Measurements from ENCODE around the gene TRABD2B. TPM values are rescaled to one million over a fixed set of nuclear protein-coding genes. Genes with fewer than 3 reads are reported as not detected.

TRABD2B gene
- total and polyA plus RNA-seq, 4 donors: 0.28 to 2.6 (median 1.3) TPM

DNA sequence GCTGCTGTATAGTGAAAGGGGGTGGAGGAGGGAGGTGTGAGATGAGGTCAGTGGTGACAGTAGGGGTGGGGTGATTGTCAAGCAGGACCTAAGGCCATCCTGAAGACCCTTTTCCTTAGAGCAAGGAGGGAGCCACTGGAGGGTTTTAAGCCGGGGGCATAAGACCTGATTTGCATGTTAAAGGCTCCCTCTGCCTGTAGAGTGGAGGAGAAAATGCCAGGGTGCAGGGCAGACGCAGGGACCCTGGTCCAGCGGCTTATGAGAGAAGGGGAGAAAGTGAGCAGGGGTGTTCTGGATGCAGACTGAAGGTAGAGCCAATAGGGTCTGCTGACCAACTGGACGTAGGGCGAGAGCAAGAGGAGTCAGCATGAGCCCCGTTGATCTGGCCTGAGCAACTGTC, 154.1 kb downstream of the TRABD2B start (continued):
- TF ChIP-seq, protein P1, sequence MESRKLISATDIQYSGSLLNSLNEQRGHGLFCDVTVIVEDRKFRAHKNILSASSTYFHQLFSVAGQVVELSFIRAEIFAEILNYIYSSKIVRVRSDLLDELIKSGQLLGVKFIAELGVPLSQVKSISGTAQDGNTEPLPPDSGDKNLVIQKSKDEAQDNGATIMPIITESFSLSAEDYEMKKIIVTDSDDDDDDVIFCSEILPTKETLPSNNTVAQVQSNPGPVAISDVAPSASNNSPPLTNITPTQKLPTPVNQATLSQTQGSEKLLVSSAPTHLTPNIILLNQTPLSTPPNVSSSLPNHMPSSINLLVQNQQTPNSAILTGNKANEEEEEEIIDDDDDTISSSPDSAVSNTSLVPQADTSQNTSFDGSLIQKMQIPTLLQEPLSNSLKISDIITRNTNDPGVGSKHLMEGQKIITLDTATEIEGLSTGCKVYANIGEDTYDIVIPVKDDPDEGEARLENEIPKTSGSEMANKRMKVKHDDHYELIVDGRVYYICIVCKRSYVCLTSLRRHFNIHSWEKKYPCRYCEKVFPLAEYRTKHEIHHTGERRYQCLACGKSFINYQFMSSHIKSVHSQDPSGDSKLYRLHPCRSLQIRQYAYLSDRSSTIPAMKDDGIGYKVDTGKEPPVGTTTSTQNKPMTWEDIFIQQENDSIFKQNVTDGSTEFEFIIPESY (IDR thresholded peaks at IDR 0.05): no peak
- TF ChIP-seq TAF1 (conservative IDR thresholded peaks at IDR 0.05) (no peak), RXRA (IDR thresholded peaks at IDR 0.05) (no peak), HNF4A (conservative IDR thresholded peaks at IDR 0.05) (no peak), YY1 (IDR thresholded peaks at IDR 0.05) (no peak)
- TF ChIP-seq, protein P2, sequence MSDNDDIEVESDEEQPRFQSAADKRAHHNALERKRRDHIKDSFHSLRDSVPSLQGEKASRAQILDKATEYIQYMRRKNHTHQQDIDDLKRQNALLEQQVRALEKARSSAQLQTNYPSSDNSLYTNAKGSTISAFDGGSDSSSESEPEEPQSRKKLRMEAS (IDR thresholded peaks at IDR 0.05): no peak

DNA sequence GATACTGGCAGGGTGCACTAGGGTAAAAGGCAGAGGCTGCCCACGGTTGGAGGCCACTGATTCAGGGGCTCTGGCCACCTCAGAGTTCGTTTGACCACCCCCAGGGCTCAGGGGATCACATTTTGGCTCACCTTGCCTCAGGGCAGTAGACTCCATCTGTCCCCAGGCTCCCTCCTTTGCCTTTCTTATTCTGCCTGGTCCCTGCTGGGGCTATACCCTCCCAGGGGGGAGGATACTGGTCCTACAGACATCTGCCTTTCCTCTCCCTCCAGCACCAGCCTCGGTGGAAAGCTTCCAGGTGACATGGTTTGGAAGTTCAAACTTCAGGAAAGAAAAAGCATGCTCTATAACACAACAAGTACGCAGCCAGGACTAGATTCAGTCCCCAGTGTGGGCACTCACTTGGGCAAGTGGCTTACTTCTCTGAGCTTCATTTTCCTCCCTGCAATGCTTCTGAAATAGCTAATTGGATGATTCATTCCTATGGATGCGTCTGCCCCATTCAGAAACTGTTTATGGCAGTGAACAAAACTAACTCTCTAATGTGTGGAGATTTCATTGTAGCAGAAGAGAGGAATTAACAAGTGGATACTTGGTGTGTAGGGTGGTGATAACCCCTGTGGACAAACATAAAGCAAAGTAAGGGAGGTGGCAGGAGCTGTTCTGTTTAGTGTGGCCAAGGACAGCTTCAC, 154.8 kb downstream of the TRABD2B start:
- Histone ChIP-seq H3K27ac (ENCODE audit: low read depth in 1 of 2, low read length in 2 of 2) (no peak overlapping the region), H3K4me1 (ENCODE audit: control insufficient read depth in 4 of 4, insufficient read depth in 4 of 4, low read length in 3 of 4) (peaks cover 3 to 15% (median 9%) of the 10 kb centered on the region in 4 donors), H3K9me3 (ENCODE audit: control insufficient read depth in 4 of 4, low read length in 3 of 4) (no peaks in the 10 kb centered on the region), H3K4me3 (ENCODE audit: low read depth in 1 of 3, low read length in 3 of 3) (no peak overlapping the region), H3K36me3 (ENCODE audit: control insufficient read depth in 4 of 4, insufficient read depth in 3 of 4, low read depth in 1 of 4, low read length in 3 of 4) (no peaks in the 10 kb centered on the region), H3K9ac (ENCODE audit: low read depth in 1 of 2, low read length in 2 of 2) (no peak overlapping the region), H3K27me3 (ENCODE audit: control insufficient read depth in 4 of 4, insufficient read depth in 4 of 4, low read length in 3 of 4) (no peaks in the 10 kb centered on the region)
- no peak for TF ChIP-seq FOXA1 (IDR thresholded peaks at IDR 0.05)
- no peak for TF ChIP-seq YY1 (IDR thresholded peaks at IDR 0.05)
- no peak for TF ChIP-seq GABPA (IDR thresholded peaks at IDR 0.05 in 1 of 2, conservative IDR thresholded peaks at IDR 0.05 in 1 of 2)
- TF ChIP-seq EGR1 (IDR thresholded peaks at IDR 0.05; ENCODE audit: low read depth in 2 of 2): no peak
- no peak for TF ChIP-seq JUND (IDR thresholded peaks at IDR 0.05)
- TF ChIP-seq SP1 (IDR thresholded peaks at IDR 0.05): no peak
- TF ChIP-seq, protein P3, sequence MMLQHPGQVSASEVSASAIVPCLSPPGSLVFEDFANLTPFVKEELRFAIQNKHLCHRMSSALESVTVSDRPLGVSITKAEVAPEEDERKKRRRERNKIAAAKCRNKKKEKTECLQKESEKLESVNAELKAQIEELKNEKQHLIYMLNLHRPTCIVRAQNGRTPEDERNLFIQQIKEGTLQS (IDR thresholded peaks at IDR 0.05): no peak
- TF ChIP-seq, protein P2 (IDR thresholded peaks at IDR 0.05): no peak
- no peak for TF ChIP-seq NR2F2 (IDR thresholded peaks at IDR 0.05)
- TF ChIP-seq, protein P4, sequence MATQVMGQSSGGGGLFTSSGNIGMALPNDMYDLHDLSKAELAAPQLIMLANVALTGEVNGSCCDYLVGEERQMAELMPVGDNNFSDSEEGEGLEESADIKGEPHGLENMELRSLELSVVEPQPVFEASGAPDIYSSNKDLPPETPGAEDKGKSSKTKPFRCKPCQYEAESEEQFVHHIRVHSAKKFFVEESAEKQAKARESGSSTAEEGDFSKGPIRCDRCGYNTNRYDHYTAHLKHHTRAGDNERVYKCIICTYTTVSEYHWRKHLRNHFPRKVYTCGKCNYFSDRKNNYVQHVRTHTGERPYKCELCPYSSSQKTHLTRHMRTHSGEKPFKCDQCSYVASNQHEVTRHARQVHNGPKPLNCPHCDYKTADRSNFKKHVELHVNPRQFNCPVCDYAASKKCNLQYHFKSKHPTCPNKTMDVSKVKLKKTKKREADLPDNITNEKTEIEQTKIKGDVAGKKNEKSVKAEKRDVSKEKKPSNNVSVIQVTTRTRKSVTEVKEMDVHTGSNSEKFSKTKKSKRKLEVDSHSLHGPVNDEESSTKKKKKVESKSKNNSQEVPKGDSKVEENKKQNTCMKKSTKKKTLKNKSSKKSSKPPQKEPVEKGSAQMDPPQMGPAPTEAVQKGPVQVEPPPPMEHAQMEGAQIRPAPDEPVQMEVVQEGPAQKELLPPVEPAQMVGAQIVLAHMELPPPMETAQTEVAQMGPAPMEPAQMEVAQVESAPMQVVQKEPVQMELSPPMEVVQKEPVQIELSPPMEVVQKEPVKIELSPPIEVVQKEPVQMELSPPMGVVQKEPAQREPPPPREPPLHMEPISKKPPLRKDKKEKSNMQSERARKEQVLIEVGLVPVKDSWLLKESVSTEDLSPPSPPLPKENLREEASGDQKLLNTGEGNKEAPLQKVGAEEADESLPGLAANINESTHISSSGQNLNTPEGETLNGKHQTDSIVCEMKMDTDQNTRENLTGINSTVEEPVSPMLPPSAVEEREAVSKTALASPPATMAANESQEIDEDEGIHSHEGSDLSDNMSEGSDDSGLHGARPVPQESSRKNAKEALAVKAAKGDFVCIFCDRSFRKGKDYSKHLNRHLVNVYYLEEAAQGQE (IDR thresholded peaks at IDR 0.05): no peak
- no peak for TF ChIP-seq HNF4G (IDR thresholded peaks at IDR 0.05)
- no peak for TF ChIP-seq RXRA (IDR thresholded peaks at IDR 0.05)
- WGBS: 64% methylated on average over 5 of the region's 5 CpGs
- DNase-seq (ENCODE audit: low spot score): no peak
